A673 (cell line): ENCODE measurements around the gene ESD.

Experiments used
- EZH2 ChIP-seq: fragments of 200-600 bp; sonication (generic); IDR thresholded peaks from 2 replicates; pipeline ENCODE4 v1.6.1; 2017; ENCODE audit warnings: borderline replicate concordance, low read depth, mild to moderate bottlenecking, mixed read lengths, antibody characterized with exemption, low read length; ENCODE audit not compliant: poor library complexity, severe bottlenecking
- TF ChIP-seq, protein P1 (sequence below): fragments of 300-800, 200-600 bp; sonication (generic); conservative IDR thresholded peaks from 2 replicates; pipeline ENCODE4 v1.5.1; 2017; ENCODE audit warnings: low read depth, mild to moderate bottlenecking, antibody characterized with exemption, low read length, moderate library complexity, mixed read lengths

DNA sequence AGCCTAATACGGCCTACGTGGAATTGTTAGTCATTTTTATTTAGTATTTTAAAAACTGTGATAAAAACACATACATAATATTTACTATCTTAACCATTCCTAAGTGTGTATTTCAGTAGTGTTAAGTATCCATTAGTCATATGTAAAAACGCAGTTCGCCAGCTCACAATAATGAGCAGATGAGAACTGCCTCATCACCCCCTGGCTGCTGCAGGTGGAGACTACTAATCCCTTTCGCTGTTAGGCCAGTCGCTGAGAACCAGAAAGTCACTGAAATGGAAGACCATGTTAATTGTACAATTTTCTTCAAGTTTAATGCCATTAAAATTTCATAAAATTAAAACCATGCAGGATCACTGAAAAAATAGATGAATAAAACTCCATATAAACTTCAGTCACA, 1.6 kb downstream of the ESD start:
- TF ChIP-seq, protein P1, sequence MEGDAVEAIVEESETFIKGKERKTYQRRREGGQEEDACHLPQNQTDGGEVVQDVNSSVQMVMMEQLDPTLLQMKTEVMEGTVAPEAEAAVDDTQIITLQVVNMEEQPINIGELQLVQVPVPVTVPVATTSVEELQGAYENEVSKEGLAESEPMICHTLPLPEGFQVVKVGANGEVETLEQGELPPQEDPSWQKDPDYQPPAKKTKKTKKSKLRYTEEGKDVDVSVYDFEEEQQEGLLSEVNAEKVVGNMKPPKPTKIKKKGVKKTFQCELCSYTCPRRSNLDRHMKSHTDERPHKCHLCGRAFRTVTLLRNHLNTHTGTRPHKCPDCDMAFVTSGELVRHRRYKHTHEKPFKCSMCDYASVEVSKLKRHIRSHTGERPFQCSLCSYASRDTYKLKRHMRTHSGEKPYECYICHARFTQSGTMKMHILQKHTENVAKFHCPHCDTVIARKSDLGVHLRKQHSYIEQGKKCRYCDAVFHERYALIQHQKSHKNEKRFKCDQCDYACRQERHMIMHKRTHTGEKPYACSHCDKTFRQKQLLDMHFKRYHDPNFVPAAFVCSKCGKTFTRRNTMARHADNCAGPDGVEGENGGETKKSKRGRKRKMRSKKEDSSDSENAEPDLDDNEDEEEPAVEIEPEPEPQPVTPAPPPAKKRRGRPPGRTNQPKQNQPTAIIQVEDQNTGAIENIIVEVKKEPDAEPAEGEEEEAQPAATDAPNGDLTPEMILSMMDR, result no peak
- no peak for TF ChIP-seq EZH2
